Panc1 (cell line): ENCODE measurements around the gene C14orf132.

ENCODE experiments used
- POLR2AphosphoS5 ChIP-seq: IDR thresholded peaks from 2 replicates; pipeline ENCODE4 v1.6.1; 2012; ENCODE audit warnings: mild to moderate bottlenecking, low read depth, low read length, moderate library complexity
- TCF7L2 ChIP-seq: IDR thresholded peaks from 2 replicates; pipeline ENCODE4 v1.6.1; 2011; ENCODE audit warnings: mild to moderate bottlenecking, low read depth, low read length, inconsistent platforms
- TF ChIP-seq, protein P1 (sequence below): fragments of 450-650 bp; IDR thresholded peaks from 2 replicates; pipeline ENCODE4 v1.5.1; 2017; ENCODE audit warnings: mild to moderate bottlenecking

DNA sequence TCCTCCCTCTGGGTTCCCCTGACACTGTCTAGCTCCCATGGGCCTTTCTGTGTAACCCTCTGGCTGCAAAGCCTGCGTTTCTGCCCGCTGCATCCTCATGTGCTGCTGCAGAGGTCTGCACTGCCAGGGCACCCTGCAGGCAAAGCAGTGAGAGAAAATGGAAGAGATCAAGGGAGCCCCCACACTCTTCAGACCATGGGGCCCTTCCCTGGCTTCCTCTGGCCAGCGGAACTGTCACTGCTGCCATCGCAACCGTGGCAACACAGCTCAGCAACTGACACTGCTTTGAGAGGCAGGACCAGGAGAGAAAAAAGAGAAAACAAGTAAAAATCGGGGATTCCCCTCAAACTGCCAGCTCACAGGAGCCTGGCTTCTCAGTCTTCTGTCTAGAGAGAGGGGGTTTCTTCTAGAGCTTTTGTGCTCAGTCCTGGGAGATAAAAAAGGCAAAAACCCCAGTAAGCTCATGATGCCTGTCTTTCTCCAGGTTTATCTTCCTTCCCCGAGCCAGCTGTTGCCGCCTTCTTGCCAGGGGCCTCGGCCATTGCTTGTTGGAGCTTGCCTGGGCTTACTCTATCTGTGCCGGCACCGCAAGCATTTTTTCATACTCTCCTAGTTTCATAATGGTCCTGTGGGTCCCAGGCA, 38.9 kb downstream of the C14orf132 start:
- TF ChIP-seq, protein P1, sequence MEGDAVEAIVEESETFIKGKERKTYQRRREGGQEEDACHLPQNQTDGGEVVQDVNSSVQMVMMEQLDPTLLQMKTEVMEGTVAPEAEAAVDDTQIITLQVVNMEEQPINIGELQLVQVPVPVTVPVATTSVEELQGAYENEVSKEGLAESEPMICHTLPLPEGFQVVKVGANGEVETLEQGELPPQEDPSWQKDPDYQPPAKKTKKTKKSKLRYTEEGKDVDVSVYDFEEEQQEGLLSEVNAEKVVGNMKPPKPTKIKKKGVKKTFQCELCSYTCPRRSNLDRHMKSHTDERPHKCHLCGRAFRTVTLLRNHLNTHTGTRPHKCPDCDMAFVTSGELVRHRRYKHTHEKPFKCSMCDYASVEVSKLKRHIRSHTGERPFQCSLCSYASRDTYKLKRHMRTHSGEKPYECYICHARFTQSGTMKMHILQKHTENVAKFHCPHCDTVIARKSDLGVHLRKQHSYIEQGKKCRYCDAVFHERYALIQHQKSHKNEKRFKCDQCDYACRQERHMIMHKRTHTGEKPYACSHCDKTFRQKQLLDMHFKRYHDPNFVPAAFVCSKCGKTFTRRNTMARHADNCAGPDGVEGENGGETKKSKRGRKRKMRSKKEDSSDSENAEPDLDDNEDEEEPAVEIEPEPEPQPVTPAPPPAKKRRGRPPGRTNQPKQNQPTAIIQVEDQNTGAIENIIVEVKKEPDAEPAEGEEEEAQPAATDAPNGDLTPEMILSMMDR: no peak
- TF ChIP-seq TCF7L2 (no peak), POLR2AphosphoS5 (no peak)
